ENCODE measurements around the gene FBXO15. TPM values are rescaled to one million over a fixed set of nuclear protein-coding genes. Genes with fewer than 3 reads are reported as not detected.

Gene FBXO15
- total and polyA plus RNA-seq, 3 donors from 2014 or later, result 20.8 to 46.0 (median 39.1) TPM

- Histone ChIP-seq H3K4me1 (no peaks in the 10 kb centered on the region), H3K27me3 (no peaks in the 10 kb centered on the region), H3K4me3 (no peak overlapping the region), H3K27ac (no peak overlapping the region), H3K36me3 (ENCODE audit: low read depth, missing control alignments) (no peaks in the 10 kb centered on the region), H3K9me3 (no peaks in the 10 kb centered on the region)
- WGBS, 2 donors, result 55 to 75% methylated on average over 4 of the region's 4 CpGs
- intact Hi-C loops (cut with DNase I; ENCODE audit: low total_unique reads), result no loop called here
- TF ChIP-seq POLR2A (IDR thresholded peaks at IDR 0.05) (no peak), CTCF (IDR thresholded peaks at IDR 0.05) (no peak)
- no peak for DNase-seq
Observed at GRCh38 chr18:74115046-74115445, 32.6 kb downstream of the FBXO15 start.

GRCh38 chr18:74114116-74114515, 33.5 kb downstream of the FBXO15 start:
- intact Hi-C loops (cut with DNase I; ENCODE audit: low total_unique reads), result no loop called here
- Histone ChIP-seq H3K9me3 (no peaks in the 10 kb centered on the region), H3K27me3 (no peaks in the 10 kb centered on the region), H3K4me1 (no peaks in the 10 kb centered on the region), H3K4me3 (no peak overlapping the region), H3K36me3 (ENCODE audit: low read depth, missing control alignments) (no peaks in the 10 kb centered on the region), H3K27ac (no peak overlapping the region)
- no peak for DNase-seq
- 42 to 71% methylated on average over 1 of the region's 1 CpG for WGBS, 2 donors
- TF ChIP-seq CTCF (IDR thresholded peaks at IDR 0.05) (no peak), POLR2A (IDR thresholded peaks at IDR 0.05) (no peak)

GRCh38 chr18:74113711-74114110, 33.9 kb downstream of the FBXO15 start:
- intact Hi-C loops (cut with DNase I; ENCODE audit: low total_unique reads), result no loop called here
- TF ChIP-seq POLR2A (IDR thresholded peaks at IDR 0.05), result no peak
- no peak for TF ChIP-seq CTCF (IDR thresholded peaks at IDR 0.05)
- no peak overlapping the region for H3K4me3 ChIP-seq

GRCh38 chr18:74110976-74111375, 36.7 kb downstream of the FBXO15 start:
- Histone ChIP-seq H3K9me3 (no peaks in the 10 kb centered on the region), H3K4me1 (no peaks in the 10 kb centered on the region), H3K36me3 (ENCODE audit: low read depth, missing control alignments) (no peaks in the 10 kb centered on the region), H3K27me3 (no peaks in the 10 kb centered on the region), H3K27ac (no peak overlapping the region), H3K4me3 (no peak overlapping the region)
- WGBS, 2 donors, result 80 to 91% methylated on average over 4 of the region's 4 CpGs
- TF ChIP-seq CTCF (IDR thresholded peaks at IDR 0.05) (no peak), POLR2A (IDR thresholded peaks at IDR 0.05) (no peak)
- no peak for DNase-seq
- intact Hi-C loops (cut with DNase I; ENCODE audit: low total_unique reads), result no loop called here

More at GRCh38 chr18:74113711-74114110, 33.9 kb downstream of the FBXO15 start:
- H3K36me3 ChIP-seq (ENCODE audit: low read depth, missing control alignments), result no peaks in the 10 kb centered on the region
- H3K27me3 ChIP-seq, result no peaks in the 10 kb centered on the region
- no peaks in the 10 kb centered on the region for H3K9me3 ChIP-seq
- H3K4me1 ChIP-seq, result no peaks in the 10 kb centered on the region
- no peak for DNase-seq
- no peak overlapping the region for H3K27ac ChIP-seq

DNA sequence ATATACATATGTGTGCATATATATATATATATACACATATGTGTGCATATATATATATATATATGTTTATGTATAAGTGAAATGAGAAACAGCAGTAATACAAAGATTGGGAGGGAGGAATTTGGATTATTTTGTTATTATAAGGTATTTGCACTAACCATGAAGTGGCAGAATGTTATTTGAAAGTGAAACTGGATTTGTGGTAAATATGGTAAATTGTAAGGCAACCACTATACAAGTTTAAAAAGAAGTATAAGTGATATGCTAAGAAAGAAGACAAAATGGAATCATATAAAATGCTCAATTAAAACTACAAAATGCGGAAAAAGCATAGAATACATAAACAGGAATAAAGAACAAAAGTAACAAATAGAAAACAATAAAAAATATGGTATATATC, 37.5 kb downstream of the FBXO15 start:
- 96 to 98% methylated on average over 1 of the region's 1 CpG for WGBS, 2 donors
- intact Hi-C loops (cut with DNase I; ENCODE audit: low total_unique reads), result no loop called here
- no peaks in the 10 kb centered on the region for H3K27me3 ChIP-seq
- H3K36me3 ChIP-seq (ENCODE audit: low read depth, missing control alignments), result no peaks in the 10 kb centered on the region
- no peak for DNase-seq
- TF ChIP-seq POLR2A (IDR thresholded peaks at IDR 0.05), result no peak
- no peak for TF ChIP-seq CTCF (IDR thresholded peaks at IDR 0.05)
- no peaks in the 10 kb centered on the region for H3K4me1 ChIP-seq
- no peak overlapping the region for H3K4me3 ChIP-seq
- no peak overlapping the region for H3K27ac ChIP-seq
- H3K9me3 ChIP-seq, result no peaks in the 10 kb centered on the region
